OCI-LY3 (cell line): ENCODE measurements around the gene ABCA8.

ENCODE experiments used
- H2AFZ ChIP-seq: fragments of 200-600, 300-600 bp; shearing (Covaris generic); 2 replicates; pipeline ENCODE4 v1.6.0; 2014; ENCODE audit warnings: antibody characterized with exemption, low read depth, low read length
- H3K27ac ChIP-seq: fragments of 200-600, 300-600 bp; sonication (generic); 2 replicates; pipeline ENCODE4 v1.5.1; 2014; ENCODE audit warnings: mild to moderate bottlenecking, low read length, moderate library complexity, mixed read lengths
- H3K27me3 ChIP-seq: fragments of 200-600, 300-600 bp; sonication (generic); 2 replicates; pipeline ENCODE4 v1.6.1; 2014; ENCODE audit warnings: low read depth, low read length, mixed read lengths
- H3K36me3 ChIP-seq: fragments of 200-600, 300-600 bp; sonication (generic); replicated peaks from 2 replicates; pipeline ENCODE3; 2014; ENCODE audit warnings: low read depth, low read length, mixed read lengths
- H3K4me1 ChIP-seq: fragments of 300-600, 200-600 bp; sonication (generic); 2 replicates; pipeline ENCODE4 v1.6.1; 2014; ENCODE audit warnings: low read length, mixed read lengths
- H3K4me2 ChIP-seq: fragments of 200-600, 300-600 bp; sonication (generic); 2 replicates; pipeline ENCODE4 v1.6.1; 2014; ENCODE audit warnings: low read length, mixed read lengths
- H3K4me3 ChIP-seq: fragments of 300-600, 200-600 bp; sonication (generic); 2 replicates; pipeline ENCODE4 v1.5.1; 2014; ENCODE audit warnings: antibody characterized with exemption, mild to moderate bottlenecking, low read length, moderate library complexity
- H3K79me2 ChIP-seq: fragments of 300-600, 200-600 bp; shearing (Covaris generic); 2 replicates; pipeline ENCODE4 v1.6.1; 2014; ENCODE audit warnings: mild to moderate bottlenecking, low read length, mixed read lengths
- H3K9ac ChIP-seq: fragments of 300-600, 200-600 bp; shearing (Covaris generic); 2 replicates; pipeline ENCODE4 v1.6.0; 2014; ENCODE audit warnings: mild to moderate bottlenecking, low read length, moderate library complexity
- H3K9me3 ChIP-seq: fragments of 200-600, 300-600 bp; shearing (Covaris generic); 2 replicates; pipeline ENCODE4 v1.6.1; 2014; ENCODE audit warnings: low read length, mixed read lengths; ENCODE audit not compliant: insufficient read depth
- H4K20me1 ChIP-seq: fragments of 200-600, 300-600 bp; sonication (generic); 2 replicates; pipeline ENCODE4 v1.6.1; 2016; ENCODE audit warnings: low read length, mixed read lengths; ENCODE audit not compliant: insufficient read depth
- EZH2phosphoT487 ChIP-seq: fragments of 200-600 bp; shearing (Covaris generic); IDR thresholded peaks from 2 replicates; pipeline ENCODE4 v1.6.1; 2018; ENCODE audit warnings: antibody characterized with exemption, mixed run types, low read depth
- TF ChIP-seq, protein P1 (sequence below): fragments of 200-600, 300-600 bp; sonication (generic); IDR thresholded peaks from 2 replicates; pipeline ENCODE4 v1.5.1; 2014; ENCODE audit warnings: antibody characterized with exemption, low read length, low read depth

Gene ABCA8

DNA sequence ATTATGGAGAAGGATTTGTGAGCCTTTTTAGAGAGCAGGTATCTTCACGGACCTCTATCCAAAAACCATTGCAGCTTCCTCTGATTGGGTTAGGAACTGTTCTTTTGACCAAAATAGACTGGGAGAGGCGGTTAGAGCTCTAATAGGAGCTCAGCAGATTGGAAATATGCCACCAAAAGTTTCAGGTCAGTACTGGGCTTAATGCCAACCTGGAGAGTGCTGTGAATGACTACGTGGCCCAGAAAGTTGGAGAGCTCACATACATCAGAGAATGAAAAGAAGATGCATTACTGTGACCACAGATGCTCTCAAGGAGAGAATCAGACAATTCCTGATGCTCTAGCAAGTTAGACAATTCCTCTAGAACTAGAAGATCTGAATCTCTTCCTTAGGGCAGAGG, 86.5 kb downstream of the ABCA8 start:
- Histone ChIP-seq H3K27ac (no peak overlapping the region), H3K9ac (no peak overlapping the region), H3K27me3 (no peaks in the 10 kb centered on the region), H3K4me3 (no peak overlapping the region), H3K4me2 (no peak overlapping the region), H4K20me1 (no peaks in the 10 kb centered on the region), H3K4me1 (no peaks in the 10 kb centered on the region), H3K79me2 (no peaks in the 10 kb centered on the region), H3K9me3 (no peaks in the 10 kb centered on the region), H3K36me3 (no peaks in the 10 kb centered on the region), H2AFZ (no peak overlapping the region)
- no peak for TF ChIP-seq EZH2phosphoT487
- TF ChIP-seq, protein P1, sequence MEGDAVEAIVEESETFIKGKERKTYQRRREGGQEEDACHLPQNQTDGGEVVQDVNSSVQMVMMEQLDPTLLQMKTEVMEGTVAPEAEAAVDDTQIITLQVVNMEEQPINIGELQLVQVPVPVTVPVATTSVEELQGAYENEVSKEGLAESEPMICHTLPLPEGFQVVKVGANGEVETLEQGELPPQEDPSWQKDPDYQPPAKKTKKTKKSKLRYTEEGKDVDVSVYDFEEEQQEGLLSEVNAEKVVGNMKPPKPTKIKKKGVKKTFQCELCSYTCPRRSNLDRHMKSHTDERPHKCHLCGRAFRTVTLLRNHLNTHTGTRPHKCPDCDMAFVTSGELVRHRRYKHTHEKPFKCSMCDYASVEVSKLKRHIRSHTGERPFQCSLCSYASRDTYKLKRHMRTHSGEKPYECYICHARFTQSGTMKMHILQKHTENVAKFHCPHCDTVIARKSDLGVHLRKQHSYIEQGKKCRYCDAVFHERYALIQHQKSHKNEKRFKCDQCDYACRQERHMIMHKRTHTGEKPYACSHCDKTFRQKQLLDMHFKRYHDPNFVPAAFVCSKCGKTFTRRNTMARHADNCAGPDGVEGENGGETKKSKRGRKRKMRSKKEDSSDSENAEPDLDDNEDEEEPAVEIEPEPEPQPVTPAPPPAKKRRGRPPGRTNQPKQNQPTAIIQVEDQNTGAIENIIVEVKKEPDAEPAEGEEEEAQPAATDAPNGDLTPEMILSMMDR: no peak

DNA sequence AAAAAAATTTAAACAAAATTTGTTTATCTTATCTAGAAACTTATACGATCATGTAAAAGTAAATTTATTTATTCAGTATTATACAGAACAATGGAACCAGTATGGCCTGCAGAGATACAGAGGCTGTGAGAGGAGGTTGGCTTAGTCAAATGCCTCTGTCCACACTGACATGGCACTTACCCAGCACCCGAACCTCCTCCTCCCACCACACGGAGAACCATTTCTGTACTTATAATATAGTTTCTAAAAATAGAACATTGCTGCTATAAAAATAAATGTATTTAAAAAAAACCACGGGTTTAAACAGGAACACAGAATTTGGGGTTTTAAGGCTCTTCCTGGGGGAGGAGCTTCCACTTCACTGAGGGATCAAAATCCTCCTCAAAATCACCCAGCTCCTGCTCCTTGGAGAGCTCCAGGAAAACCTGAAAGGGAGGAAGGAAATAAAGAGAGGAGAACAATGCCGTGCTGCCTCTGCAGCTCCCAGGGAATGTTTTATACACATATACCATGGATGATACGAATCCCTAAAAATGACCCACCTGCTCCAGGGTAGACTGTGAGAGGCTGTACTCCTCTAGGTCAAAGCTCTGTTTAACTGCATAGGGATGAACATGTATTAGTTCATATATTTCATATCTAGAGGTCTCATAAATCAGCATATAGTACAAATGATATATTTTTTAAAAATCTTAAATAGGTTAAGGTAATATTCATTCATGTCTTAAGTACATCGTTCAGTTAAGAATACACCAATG, 87.3 kb downstream of the ABCA8 start:
- Histone ChIP-seq H3K4me3 (no peak overlapping the region), H3K27ac (no peak overlapping the region), H3K79me2 (no peaks in the 10 kb centered on the region), H3K36me3 (no peaks in the 10 kb centered on the region), H3K27me3 (no peaks in the 10 kb centered on the region), H3K9ac (no peak overlapping the region), H3K4me2 (no peak overlapping the region), H2AFZ (no peak overlapping the region), H3K4me1 (no peaks in the 10 kb centered on the region), H3K9me3 (no peaks in the 10 kb centered on the region), H4K20me1 (no peaks in the 10 kb centered on the region)
- TF ChIP-seq, protein P1: no peak
- no peak for TF ChIP-seq EZH2phosphoT487

DNA sequence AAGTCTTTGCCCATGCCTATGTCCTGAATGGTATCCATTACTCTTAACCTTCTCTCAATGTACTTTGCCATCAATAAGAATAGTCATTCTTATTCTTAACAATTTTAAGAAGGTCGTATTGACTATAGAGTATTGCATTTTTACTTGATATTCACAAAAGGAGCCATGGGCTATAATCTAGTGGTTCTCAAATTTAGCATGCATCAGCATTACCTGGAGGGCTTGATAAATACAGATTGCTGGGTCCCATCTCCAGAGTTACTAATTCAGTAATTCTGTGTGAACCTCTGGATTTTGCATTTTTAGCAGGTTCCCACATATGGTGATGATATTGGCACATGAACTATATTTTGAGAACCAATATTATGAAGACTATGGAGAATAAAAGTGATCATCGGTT, 89.6 kb downstream of the ABCA8 start:
- Histone ChIP-seq H3K27ac (no peak overlapping the region), H3K4me2 (no peak overlapping the region), H2AFZ (no peak overlapping the region), H3K9ac (no peak overlapping the region), H3K9me3 (no peaks in the 10 kb centered on the region), H3K4me3 (no peak overlapping the region), H3K36me3 (no peaks in the 10 kb centered on the region), H3K79me2 (no peaks in the 10 kb centered on the region), H4K20me1 (no peaks in the 10 kb centered on the region), H3K27me3 (no peaks in the 10 kb centered on the region), H3K4me1 (peaks cover 6% of the 10 kb centered on the region; the same call in 1 of the 2 replicates)
- TF ChIP-seq EZH2phosphoT487: no peak
- TF ChIP-seq, protein P1: no peak

GRCh38 chr17:68863091-68863652, 92.0 kb downstream of the ABCA8 start:
- H3K4me3 ChIP-seq: no peak overlapping the region
- H4K20me1 ChIP-seq: no peaks in the 10 kb centered on the region
- H3K27me3 ChIP-seq: no peaks in the 10 kb centered on the region
- 0 out of 2 replicates have a peak, but pooled peaks cover 3% of the 10 kb centered on the region for H3K9me3 ChIP-seq
- no peak overlapping the region for H3K4me2 ChIP-seq
- no peak overlapping the region for H2AFZ ChIP-seq
- H3K27ac ChIP-seq: no peak overlapping the region
- H3K79me2 ChIP-seq: no peaks in the 10 kb centered on the region
- no peaks in the 10 kb centered on the region for H3K36me3 ChIP-seq
- H3K4me1 ChIP-seq: peaks cover 6% of the 10 kb centered on the region; the same call in 1 of the 2 replicates
- TF ChIP-seq EZH2phosphoT487: no peak
- TF ChIP-seq, protein P1: 0 out of 2 replicates have a peak, but pooled peaks have one; percentile 8
- H3K9ac ChIP-seq: no peak overlapping the region
